HG03575 (cell line): ENCODE data around the gene ADNP.
A peak's percentile ranks its signal among the peaks of the same experiment; 100 is the strongest.

Experiments
- ATAC-seq: cut with Tn5 transposase; IDR thresholded peaks from one replicate; pipeline ENCODE4 v1.9.1; 2021; ENCODE audit not compliant: unreplicated experiment, insufficient number of reproducible peaks, low FRiP score; ENCODE audit errors: extremely low read depth

ADNP gene

DNA sequence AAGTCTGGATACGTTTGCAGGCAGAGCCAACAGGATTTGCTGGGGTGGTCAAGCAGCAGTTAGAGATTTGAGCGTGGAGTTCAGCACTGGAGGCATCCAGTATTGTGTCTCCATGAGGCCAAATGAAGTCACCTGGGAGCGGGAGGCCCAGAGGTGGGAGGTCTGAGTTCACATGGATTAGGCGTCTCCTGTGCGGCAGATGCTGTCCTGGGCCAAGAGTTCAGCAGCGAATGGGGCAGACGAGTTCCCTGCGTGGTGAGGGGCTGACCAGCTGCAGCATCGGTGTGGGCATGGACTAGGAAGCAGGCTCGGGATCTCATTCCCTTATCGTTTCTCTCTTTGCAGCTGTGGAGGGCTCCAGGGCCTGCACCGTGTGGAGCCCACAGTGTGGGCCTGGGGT, 70.2 kb downstream of the ADNP start:
- ATAC-seq: no peak

DNA sequence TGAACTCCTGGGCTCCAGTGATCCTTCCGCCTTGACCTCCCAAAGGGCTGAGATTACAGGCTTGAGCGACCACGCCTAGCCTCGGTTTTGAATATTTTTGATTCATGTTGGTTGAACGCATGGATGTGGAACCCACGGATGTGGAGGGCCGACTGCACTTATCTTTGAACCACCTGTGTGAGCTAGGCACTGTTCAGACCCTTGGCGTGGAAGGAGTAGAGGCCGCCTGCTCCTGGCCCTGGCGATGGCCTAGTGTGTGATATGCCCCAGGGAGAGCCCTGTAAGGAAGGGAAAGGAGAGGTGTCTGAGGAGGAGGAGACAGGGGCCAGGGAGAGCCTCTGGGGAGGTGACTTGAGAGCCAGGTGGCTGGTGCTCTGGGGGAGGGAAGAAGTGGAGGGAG, 72.1 kb downstream of the ADNP start:
- ATAC-seq: no peak

DNA sequence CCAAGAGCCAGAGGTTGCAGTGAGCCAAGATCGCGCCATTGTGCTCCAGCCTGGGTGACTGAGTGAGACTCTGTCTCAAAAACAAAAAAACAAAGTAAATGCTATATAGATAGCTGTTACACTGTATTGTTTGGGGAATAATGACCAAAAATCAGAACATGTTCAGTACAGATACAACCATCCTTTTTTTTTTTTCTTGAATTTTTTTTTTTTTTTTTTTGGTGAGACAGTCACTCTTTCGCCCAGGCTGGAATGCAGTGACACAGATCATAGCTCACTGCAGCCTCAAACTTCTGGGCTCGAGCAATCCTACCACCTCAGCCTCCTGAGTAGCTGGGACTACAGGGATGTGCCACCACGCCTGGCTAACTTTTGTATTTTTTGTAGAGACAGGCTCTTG, 72.7 kb downstream of the ADNP start:
- no peak for ATAC-seq

DNA sequence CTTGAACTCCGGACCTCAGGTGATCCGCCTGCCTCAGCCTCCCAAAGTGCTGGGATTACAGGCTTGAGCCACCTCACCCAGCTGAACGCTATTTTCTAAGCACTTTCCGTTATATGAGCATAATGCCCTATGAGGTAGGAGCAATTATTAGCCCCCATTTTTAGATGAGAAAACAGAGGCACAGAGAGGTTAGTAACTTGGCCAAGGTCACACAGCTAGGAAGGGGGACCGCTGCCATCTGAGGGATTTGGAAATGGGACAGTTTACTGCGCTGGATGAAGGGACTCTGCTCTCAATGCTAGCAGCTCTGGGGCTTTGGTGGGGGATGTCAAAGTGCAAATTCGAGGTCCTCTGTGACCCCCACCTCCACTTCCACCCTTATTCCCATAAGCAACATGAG, 73.9 kb downstream of the ADNP start:
- no peak for ATAC-seq

DNA sequence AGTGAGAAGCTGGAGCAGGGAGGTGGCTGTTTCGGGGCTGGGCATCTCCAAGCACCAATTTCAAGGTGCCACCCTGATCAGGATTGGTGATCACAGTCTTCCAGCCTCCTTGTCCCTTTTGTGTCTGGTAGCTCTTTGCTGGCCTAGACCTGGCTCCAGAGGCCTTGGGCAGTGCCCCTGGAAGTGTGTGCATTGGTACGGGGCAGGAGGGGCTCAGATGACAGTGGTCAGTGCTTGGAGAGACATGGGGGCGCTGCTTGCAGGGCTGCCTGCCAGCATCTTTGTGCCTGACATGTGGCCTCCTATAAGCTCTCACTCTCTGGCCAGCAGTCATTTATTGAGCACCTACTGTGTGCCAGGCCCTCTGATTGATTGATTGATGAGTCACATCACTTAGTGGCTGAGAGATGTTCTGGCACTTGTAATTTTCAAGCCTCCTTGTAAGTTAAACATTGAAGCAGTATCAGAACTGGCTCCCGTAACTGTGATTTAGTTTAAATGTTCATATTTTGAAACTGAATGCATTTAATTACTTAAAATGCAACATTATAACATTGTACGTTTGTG, 74.7 kb downstream of the ADNP start:
- ATAC-seq: no peak

DNA sequence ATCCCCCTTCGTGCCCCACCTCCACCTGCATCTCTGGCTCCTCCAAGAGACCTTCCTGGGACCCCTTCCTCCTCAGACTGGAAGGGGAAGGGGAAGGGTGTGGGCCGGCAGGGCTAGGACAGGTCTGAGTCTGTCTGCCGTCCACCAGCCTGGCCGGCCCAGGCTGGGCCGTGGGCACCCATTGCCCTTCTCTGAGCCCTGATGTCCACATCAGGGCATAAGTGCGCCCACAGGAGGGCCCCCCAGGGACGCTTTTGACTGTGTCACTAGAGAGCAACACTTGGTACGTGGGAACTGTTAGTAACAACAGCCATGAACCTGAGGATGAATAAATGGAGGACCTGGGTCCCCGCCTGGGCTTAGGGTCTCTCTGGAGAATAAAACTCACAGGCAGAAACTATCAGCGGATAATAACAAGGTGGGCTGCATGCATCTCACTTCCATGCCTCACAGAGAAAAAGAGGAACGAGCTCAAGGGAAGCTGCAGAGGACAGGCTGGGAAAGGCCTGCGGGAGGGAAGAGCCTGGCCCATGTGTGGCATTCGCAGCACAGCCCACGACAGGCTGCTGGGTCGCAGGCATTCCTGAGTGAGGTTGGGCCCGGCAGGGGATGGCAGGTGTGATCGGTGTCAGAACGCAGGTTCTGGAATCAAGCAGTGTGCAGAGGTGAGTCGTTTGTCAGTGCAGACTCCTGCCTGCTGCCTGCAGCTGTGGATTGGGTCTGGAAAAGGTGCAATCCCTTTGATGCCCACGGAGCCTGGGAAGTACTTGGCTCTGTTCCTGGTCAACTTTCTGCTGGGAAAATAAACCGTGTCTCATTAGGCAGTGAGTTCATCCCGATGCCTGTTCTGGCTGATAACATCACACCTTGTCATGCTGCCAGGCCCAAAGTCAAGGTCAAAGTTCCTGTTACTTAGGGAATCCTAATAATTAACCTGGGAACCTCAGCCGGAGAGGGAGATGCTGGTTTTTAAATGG, 75.5 kb downstream of the ADNP start:
- ATAC-seq: no peak

DNA sequence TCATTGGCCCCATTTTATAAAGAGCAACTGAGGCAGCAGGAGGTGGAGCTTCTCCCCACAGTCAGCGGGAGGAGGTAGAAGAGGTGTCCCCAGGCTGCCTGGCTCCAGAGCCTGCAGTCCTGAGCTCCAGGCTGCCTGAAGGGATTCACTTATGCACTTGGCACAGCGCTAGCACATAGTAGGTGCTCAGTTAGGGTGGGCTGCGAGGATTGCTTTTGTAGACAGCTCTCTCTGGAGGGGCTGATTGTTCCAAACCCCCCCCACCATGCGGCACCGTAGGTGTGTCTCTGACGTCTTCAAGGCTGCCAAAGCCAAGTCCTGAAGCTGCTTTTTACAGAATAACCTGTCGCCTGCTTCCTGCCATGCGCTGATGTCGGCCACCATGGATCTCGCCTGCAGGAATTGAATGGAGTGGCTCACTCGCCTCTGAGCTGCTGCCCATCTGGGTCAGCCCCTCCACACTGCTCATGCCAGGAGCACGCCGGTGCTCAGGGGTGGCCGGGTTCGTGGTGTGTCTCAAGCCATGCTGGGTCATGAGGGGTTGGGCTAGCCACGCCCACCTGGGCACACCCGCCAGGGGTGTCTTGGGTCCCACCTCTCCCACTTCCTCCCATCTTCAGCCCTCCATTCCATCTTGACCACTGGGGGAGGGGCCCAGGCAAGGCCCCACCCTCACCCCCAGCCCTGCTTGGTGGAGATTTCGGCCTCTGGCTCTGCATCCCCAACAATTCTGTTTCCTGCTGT, 76.6 kb downstream of the ADNP start:
- ATAC-seq: no peak

DNA sequence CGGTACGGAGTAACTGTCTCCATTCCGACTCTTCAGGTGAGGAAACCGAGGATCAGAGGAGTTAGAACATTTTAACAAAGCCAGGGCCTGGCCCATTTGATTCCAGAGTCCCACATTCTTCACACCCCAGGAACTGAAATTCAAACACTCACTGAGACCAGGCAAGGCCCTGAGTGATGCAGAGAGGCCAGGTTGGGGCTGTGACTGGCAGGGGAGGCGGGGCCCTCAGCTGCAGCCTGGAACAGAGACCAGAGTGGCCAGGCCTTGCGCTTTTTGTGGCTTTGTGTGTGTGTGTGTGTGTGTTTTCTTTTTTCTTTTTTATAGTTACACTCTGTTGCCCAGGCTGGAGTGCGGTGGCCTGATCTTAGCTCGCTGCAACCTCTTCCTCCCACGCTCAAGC, 79.2 kb downstream of the ADNP start:
- no peak for ATAC-seq

DNA sequence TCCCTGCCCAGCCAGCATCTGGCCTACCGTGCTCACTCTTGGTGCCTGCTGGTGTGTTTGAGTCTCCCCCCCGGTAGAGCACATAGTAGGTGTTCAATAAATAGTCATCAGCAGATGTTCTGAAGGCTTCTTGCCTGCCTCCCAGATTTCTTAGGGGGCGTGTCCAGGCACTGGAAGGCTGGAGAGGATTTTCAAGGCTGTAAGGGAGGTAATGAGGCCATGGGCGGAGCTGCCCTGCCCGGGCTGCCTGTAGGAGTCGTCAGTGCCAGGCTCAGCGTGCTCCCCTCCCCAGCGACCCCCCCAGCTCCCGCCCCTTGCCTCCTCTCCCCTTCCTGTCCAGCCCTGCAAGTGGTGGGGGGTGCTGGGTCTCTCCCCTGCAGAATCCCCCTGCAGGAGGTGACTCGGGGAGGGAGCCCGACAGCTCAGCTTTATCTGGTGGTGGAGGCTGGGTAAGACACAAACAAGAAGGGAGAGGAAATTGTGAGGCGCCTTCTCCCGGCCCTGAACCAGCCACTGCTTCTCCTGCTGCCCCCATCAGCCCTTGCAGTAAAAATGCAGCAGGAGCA, 80.4 kb downstream of the ADNP start:
- ATAC-seq: no peak

DNA sequence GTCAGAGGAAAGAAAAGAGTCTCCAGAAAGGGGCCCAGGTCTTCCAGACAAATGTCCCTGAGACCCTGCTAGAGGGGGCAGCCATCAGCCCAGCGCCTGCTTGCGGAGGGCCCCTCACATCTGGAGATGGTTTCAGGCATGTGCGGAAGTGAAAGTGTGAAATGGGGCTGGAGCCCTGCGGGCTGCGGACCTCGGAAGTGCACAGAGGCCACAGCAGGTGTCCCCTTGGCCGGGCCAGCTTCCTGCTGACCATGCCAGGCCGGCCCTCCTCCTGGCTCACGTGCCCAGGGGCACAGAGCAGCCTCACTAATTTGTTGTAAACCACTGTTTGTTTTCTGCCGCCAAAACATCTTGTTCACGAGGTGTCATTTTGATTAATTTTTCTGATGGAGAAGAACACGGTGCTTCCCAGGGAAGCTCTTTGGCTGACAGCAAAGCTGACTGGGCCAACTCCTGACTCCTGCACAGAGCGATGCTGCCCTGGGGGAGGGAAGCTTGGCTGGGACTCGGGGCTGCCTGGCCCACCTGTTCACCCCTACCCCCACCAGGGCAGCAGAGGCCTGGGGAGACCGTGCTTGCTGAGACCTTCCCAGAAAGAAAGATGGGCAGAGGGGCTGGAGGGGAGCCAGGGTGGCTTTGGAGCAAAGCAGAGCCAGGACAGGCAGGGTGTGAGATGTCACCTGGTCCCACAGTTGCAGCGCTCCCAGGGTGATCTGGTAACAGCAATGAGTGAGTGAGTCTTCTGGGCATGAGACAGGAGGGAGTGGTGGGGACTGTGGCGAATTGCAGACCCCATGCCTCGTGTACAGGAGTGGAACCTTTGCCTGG, 82.2 kb downstream of the ADNP start:
- no peak for ATAC-seq

DNA sequence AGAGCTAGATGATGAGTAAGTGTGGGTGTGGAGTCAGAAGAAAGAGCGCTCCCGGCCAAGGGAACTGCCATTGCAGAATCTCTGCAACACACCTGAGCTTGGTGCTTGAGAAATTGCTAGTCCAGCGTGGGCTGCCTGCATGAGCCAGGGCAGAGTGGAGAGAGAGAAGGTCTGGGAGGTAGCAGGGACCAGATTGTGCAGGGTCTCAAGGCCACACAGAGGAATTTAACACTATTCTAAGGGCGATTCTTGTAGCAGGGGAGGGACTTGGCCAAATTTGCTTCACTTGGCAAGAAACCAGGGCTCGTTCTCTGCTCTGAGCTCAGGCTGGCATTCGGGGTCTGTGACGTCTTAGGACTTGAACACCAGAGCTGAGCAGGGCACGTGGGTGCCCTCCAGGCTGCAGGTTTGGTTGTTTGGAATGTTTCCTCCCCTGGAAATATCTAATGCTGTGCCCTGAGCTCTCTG, 82.9 kb downstream of the ADNP start:
- ATAC-seq: no peak

DNA sequence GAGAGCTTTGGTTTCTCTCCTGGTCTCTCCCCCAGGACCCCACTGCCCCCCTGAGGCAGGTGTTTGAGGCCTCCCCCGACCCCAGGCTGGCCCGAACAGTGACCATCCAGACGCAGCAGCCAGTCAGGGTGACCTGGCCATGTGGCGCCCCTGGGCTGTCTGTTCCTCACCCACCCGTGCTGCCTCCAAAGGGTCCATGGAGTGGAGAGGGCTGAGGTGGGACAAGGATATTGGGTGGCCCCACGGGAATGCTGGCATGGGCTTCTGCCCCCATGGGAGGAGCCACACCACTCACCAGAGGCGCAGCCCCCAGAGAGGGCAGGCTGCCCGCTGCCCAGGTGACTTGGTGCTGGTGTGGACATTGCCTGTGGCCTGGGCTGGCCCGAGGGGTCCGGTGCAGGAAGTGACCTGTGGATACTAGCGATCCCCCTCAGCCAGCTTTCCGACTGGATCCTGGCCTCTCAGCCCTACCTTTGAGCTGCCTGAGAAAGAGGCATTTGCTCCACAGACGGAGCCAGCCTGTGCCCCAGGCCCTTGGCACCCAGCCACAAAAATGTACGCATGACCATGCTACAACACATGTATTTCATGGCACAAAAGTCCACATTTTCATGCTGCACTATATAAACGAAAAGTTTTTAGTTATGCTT, 85.5 kb downstream of the ADNP start:
- no peak for ATAC-seq

DNA sequence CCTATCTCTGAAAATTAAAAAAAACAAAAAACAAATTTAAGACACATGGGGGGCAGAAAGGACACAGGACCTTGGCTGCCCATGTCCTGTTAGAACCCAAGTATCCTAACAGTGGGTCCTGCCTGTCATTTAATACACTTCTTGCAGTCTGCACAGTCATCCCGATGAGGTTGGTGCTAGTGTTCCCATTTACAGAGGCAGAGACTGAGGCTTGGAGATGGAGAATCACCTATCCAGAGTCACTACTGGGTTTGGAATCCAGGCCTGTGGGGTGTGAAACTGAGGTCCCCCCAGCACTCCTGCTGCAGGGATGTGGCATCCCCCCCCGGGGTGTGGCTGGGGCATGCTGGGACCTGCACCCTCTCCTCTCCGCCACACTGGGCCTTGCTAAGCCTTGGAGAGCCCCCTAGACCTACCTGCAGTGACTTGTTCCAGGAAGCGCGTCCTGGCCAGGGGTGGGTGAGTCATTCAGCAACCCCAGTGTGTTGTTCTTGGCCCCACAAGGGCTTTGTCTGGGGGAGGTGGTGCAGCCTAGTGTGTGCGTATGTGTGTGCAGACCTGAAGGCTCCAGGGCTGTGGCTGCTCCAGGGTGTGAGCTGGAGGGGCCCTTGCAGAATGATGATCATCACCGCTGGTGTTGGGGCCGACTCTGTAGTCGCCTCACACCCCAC, 86.7 kb downstream of the ADNP start:
- ATAC-seq: peak; percentile 72

DNA sequence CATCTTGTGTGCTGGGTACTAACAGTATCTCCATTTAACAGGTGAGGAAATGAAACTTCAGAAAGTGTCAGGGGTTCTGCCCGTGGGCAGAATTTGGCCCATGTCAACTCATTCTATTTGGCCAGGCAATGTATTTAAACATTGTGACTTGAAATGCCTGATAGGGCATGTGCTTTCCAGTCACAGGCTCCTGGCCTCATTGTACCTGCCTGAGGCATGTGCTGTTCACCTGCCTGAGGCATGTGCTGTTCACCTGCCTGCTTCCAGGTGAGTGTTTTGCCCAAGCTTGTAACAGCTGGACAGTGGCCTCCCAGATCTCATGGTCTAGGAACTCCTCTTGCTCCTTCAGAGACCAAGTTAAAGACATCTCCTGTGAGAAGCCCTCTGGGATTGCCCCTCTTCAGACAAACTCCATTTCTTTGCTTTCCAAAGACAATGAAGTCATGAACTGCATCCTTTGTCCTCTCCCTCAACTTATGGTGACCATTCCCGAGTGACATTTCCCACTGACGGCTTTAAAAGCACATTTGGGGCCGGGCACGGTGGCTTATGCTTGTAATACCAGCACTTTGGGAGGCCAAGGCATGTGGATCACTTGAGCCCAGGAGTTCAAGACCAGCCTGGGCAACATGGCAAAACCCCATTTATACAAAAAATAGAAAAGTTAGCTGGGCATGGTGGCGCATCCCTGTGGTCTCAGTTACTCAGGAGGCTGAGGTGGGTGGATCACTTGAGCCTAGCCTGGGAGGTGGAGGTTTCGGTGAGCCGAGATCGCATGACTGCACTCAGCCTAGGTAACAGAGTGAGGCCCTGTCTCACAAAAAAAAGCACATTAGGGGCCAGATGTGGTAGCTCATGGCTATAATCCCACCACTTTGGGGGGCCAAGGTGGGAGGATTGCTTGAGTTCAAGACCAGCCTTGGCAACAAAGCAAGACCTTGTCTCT, 87.6 kb downstream of the ADNP start:
- no peak for ATAC-seq

DNA sequence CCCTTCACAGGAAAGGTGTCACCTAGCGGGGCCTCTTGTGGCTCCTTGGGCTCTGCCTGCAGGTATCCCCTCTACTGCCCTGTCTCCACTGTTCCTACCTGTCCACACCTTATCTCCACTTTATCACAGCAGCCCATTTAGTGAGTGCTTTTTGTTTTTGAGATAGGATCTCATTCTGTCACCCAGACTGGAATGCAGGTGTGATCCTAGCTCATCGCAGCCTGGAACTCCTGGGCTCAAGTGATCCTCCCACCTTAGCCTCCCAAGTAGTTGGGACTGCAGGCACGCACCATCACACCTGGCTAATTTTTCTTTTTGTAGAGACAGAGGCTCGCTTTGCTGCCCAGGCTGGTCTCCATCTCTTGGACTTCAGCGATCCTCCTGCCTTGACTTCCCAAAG, 88.4 kb downstream of the ADNP start:
- no peak for ATAC-seq
